Measurements from ENCODE around the gene DUSP22. TPM values are rescaled to one million over a fixed set of nuclear protein-coding genes. Genes with fewer than 3 reads are reported as not detected.

The DUSP22 gene
- total and polyA plus RNA-seq, 9 of the 15 experiments (the other 6 are each of a cell fraction or from before 2014, with no cell fraction given), result 9.3 to 19.4 (median 11.8) TPM

GRCh38 chr6:386688-387266 lies 94.5 kb downstream of the DUSP22 start:
- H3K27me3 ChIP-seq (ENCODE audit: control insufficient read depth in 2 of 2, insufficient read depth in 2 of 2, low read length in 2 of 2), result peaks cover 57 to 72% of the 10 kb centered on the region in 2 experiments
- under 1% methylated on average over 18 of the region's 18 CpGs for WGBS (ENCODE audit: insufficient coverage, low coverage, missing lambda C conversion rate)
- no peak overlapping the region for H3K4me3 ChIP-seq
- H3K36me3 ChIP-seq (ENCODE audit: control insufficient read depth, insufficient read depth, low read length), result no peaks in the 10 kb centered on the region
- in situ Hi-C loops (cut with MboI) (no loop called here), intact Hi-C loops (cut with micrococcal nuclease) (no loop called here)
- FAIRE-seq, result no peak
- CTCF ChIA-PET (ENCODE audit: low intra/inter-chr PET ratio), result no interaction called here
- no peak for TF ChIP-seq STAT6 (CRISPR knock-in tag; IDR thresholded peaks at IDR 0.05)
- peaks cover 10% of the 10 kb centered on the region; the same call in 1 of the 2 replicates for H4K20me1 ChIP-seq (replicated peaks; ENCODE audit: control insufficient read depth, insufficient read depth, low read length)
- H3K9me3 ChIP-seq (replicated peaks; ENCODE audit: control insufficient read depth, insufficient read depth, low read depth, low read length), result no peaks in the 10 kb centered on the region
- no peak overlapping the region for H2AFZ ChIP-seq (ENCODE audit: low read depth, low read length)
- no peak for ATAC-seq
- peaks cover 0 to 2% of the 10 kb centered on the region in 2 experiments; a peak in 1 of 5 replicates for H3K4me1 ChIP-seq (replicated peaks in 1 of 2; ENCODE audit: control insufficient read depth in 2 of 2, insufficient read depth in 2 of 2, low read length in 2 of 2)
- H3K79me2 ChIP-seq (ENCODE audit: control insufficient read depth, insufficient read depth, low read length), result no peaks in the 10 kb centered on the region
- no peaks in the 10 kb centered on the region for H3K9me1 ChIP-seq (ENCODE audit: control insufficient read depth, insufficient read depth, low read length)
- BruUV-seq (replicated peaks), result no TSS peak
- H3K27ac ChIP-seq (ENCODE audit: extremely low read depth, low read depth, low read length), result no peak overlapping the region
- POLR2A ChIA-PET, result no interaction called here
- H3K9ac ChIP-seq (ENCODE audit: insufficient read depth in 1 of 2, low read depth in 2 of 2, low read length in 2 of 2), result no peak overlapping the region
- no peak for DNase-seq (ENCODE audit: extremely low read depth in 1 of 4, low spot score in 3 of 4)
- H3K4me2 ChIP-seq (ENCODE audit: insufficient read depth, low read length), result no peak overlapping the region

- no peak for FAIRE-seq
- Histone ChIP-seq H3K79me2 (ENCODE audit: control insufficient read depth, insufficient read depth, low read length) (no peaks in the 10 kb centered on the region), H3K27me3 (ENCODE audit: control insufficient read depth in 2 of 2, insufficient read depth in 2 of 2, low read length in 2 of 2) (peaks cover 51 to 72% of the 10 kb centered on the region in 2 experiments), H3K36me3 (ENCODE audit: control insufficient read depth, insufficient read depth, low read length) (no peaks in the 10 kb centered on the region), H3K9me3 (replicated peaks; ENCODE audit: control insufficient read depth, insufficient read depth, low read depth, low read length) (no peaks in the 10 kb centered on the region; the same call in 1 of the 2 replicates), H3K9me1 (ENCODE audit: control insufficient read depth, insufficient read depth, low read length) (no peaks in the 10 kb centered on the region), H3K4me3 (no peak overlapping the region), H3K27ac (ENCODE audit: extremely low read depth, low read depth, low read length) (no peak overlapping the region), H3K9ac (ENCODE audit: insufficient read depth in 1 of 2, low read depth in 2 of 2, low read length in 2 of 2) (no peak overlapping the region), H3K4me1 (replicated peaks in 1 of 2; ENCODE audit: control insufficient read depth in 2 of 2, insufficient read depth in 2 of 2, low read length in 2 of 2) (peaks cover 0 to 7% of the 10 kb centered on the region in 2 experiments; a peak in 1 of 5 replicates), H2AFZ (ENCODE audit: low read depth, low read length) (no peak overlapping the region), H4K20me1 (replicated peaks; ENCODE audit: control insufficient read depth, insufficient read depth, low read length) (peaks cover 8% of the 10 kb centered on the region; the same call in 1 of the 2 replicates), H3K4me2 (ENCODE audit: insufficient read depth, low read length) (no peak overlapping the region)
- no TSS peak for BruUV-seq (replicated peaks)
- CTCF ChIA-PET (ENCODE audit: low intra/inter-chr PET ratio), result no interaction called here
- ATAC-seq, result no peak
- 2% methylated on average over 11 of the region's 11 CpGs for WGBS (ENCODE audit: insufficient coverage, low coverage, missing lambda C conversion rate)
- in situ Hi-C loops (cut with MboI), result no loop called here
- POLR2A ChIA-PET, result no interaction called here
- DNase-seq (ENCODE audit: extremely low read depth in 1 of 4, low spot score in 3 of 4), result no peak
- intact Hi-C loops (cut with micrococcal nuclease), result no loop called here
- peak; percentile 97 for TF ChIP-seq ATF7 (IDR thresholded peaks at IDR 0.05)
- no peak for TF ChIP-seq RBM34 (IDR thresholded peaks at IDR 0.05; ENCODE audit: borderline replicate concordance, insufficient read depth, low read length)
- no peak for TF ChIP-seq CEBPG (CRISPR knock-in tag; IDR thresholded peaks at IDR 0.05)
- peak; percentile 61 to 66 for TF ChIP-seq CEBPG (tag; conservative IDR thresholded peaks at IDR 0.05 in 1 of 2, IDR thresholded peaks at IDR 0.05 in 1 of 2)
- no peak for TF ChIP-seq STAT6 (CRISPR knock-in tag; IDR thresholded peaks at IDR 0.05)
- TF ChIP-seq ATF1 (CRISPR knock-in tag; IDR thresholded peaks at IDR 0.05), result no peak
- TF ChIP-seq ATF1 (tag; IDR thresholded peaks at IDR 0.05), result peak; percentile 87
- TF ChIP-seq, protein P1, sequence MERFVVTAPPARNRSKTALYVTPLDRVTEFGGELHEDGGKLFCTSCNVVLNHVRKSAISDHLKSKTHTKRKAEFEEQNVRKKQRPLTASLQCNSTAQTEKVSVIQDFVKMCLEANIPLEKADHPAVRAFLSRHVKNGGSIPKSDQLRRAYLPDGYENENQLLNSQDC (CRISPR knock-in tag; IDR thresholded peaks at IDR 0.05), result no peak
- TF ChIP-seq JUND (IDR thresholded peaks at IDR 0.05; ENCODE audit: borderline replicate concordance, low read depth, low read length), result peak; percentile 55
- peak; percentile 79; the same call in 2 of the 3 replicates for TF ChIP-seq JUND (tag; IDR thresholded peaks at IDR 0.05; ENCODE audit: borderline replicate concordance, low read depth, low read length)
Observed at GRCh38 chr6:387293-387741, 95.0 kb downstream of the DUSP22 start.
